B cell (primary cell): ENCODE results near the gene COL19A1. TPM values are rescaled to one million over a fixed set of nuclear protein-coding genes. Genes with fewer than 3 reads are reported as not detected.

Source experiments
- ATAC-seq: fragments of 200-7000 bp; cut with Tn5 transposase; one replicate; pipeline ENCODE4 v1.10.0; 2021; ENCODE audit warnings: low read depth, mild to moderate bottlenecking, moderate number of reproducible peaks, moderate library complexity
- CTCF ChIA-PET: fragments of 350-600 bp; sonication (Branson Sonifier 250); formaldehyde crosslinking; loops from one replicate; lab custom pipeline; 2021; ENCODE audit warnings: antibody characterized with exemption, inconsistent platforms; lab: Charles Lee
- POLR2A ChIA-PET: fragments of 350-600 bp; sonication (Branson Sonifier 250); formaldehyde crosslinking; loops from one replicate; lab custom pipeline; 2021; ENCODE audit warnings: antibody characterized with exemption; lab: Charles Lee
- DNase-seq: peaks from one replicate; pipeline ENCODE4 v3.0.0; 2013
- H2AFZ ChIP-seq: 2 replicates; pipeline ENCODE4 v1.6.1; 2012; ENCODE audit warnings: mild to moderate bottlenecking, low read depth, low read length; ENCODE audit not compliant: insufficient read depth, poor library complexity, severe bottlenecking
- H3K27ac ChIP-seq, 2 donors: 1 replicate in 1 of 2; 2 replicates in 1 of 2; pipeline ENCODE4 v1.5.1; 2012 to 2013; ENCODE audit warnings: low read length in 2 of 2, mild to moderate bottlenecking in 2 of 2, moderate library complexity in 1 of 2
- H3K27me3 ChIP-seq, 4 experiments: fragments of 200-600 bp in 1 of 4; sonication (generic) in 1 of 4; replicated peaks in 1 of 4; 1 replicate in 2 of 4; 2 replicates in 2 of 4; pipeline versions ENCODE4 v1.6.1 to v1.7.0; 2013 to 2016; ENCODE audit warnings: low read length in 3 of 4, mild to moderate bottlenecking in 2 of 4, mixed read lengths in 1 of 4, moderate library complexity in 1 of 4; ENCODE audit not compliant: insufficient read depth in 4 of 4, control insufficient read depth in 3 of 4; ENCODE audit errors: control extremely low read depth in 1 of 4
- H3K36me3 ChIP-seq, 2 experiments: replicated peaks in 1 of 2; 1 replicate in 1 of 2; 2 replicates in 1 of 2; pipeline versions ENCODE4 v1.6.1 to v1.7.1; 2013; ENCODE audit warnings: low read length in 1 of 2; ENCODE audit not compliant: insufficient read depth in 2 of 2, control insufficient read depth in 1 of 2; ENCODE audit errors: control extremely low read depth in 1 of 2, extremely low read depth in 1 of 2
- H3K4me1 ChIP-seq, 2 donors: fragments of 200-600 bp in 1 of 2; sonication (generic) in 1 of 2; 1 replicate in 1 of 2; 2 replicates in 1 of 2; pipeline versions ENCODE4 v1.5.1 to v1.6.1; 2013 to 2017; ENCODE audit warnings: low read length in 2 of 2; ENCODE audit not compliant: control insufficient read depth in 2 of 2, insufficient read depth in 2 of 2
- H3K4me2 ChIP-seq: replicated peaks from 2 replicates; pipeline ENCODE3; 2012; ENCODE audit warnings: mild to moderate bottlenecking, low read depth, low read length; ENCODE audit not compliant: poor library complexity, severe bottlenecking
- H3K4me3 ChIP-seq, 5 experiments: fragments of 200-600 bp in 1 of 5; sonication (generic) in 1 of 5; 1 replicate in 3 of 5; 2 replicates in 2 of 5; pipeline versions ENCODE4 v1.5.1 to v1.7.0; 2011 to 2016; ENCODE audit warnings: low read length in 4 of 5, mild to moderate bottlenecking in 4 of 5, low read depth in 2 of 5, control low read depth in 1 of 5, moderate library complexity in 1 of 5; ENCODE audit not compliant: insufficient read depth in 1 of 5; ENCODE audit errors: control extremely low read depth in 1 of 5, extremely low read depth in 1 of 5
- H3K79me2 ChIP-seq: fragments of 200-600 bp; sonication (generic); one replicate; pipeline ENCODE4 v1.6.0; 2016; ENCODE audit warnings: low read length; ENCODE audit not compliant: control insufficient read depth, insufficient read depth
- H3K9ac ChIP-seq: fragments of 200-600 bp; sonication (generic); 2 replicates; pipeline ENCODE4 v1.6.1; 2017; ENCODE audit warnings: mild to moderate bottlenecking, low read length, moderate library complexity
- H3K9me3 ChIP-seq, 3 donors: one replicate each; pipeline versions ENCODE4 v1.6.1 to v1.7.1; 2013; ENCODE audit warnings: low read length in 2 of 3; ENCODE audit not compliant: control insufficient read depth in 2 of 3, insufficient read depth in 1 of 3; ENCODE audit errors: control extremely low read depth in 1 of 3
- H4K20me1 ChIP-seq: 2 replicates; pipeline ENCODE4 v1.6.0; 2012; ENCODE audit warnings: mild to moderate bottlenecking, low read length; ENCODE audit not compliant: insufficient read depth, control insufficient read depth, poor library complexity, severe bottlenecking
- H3K27ac Mint-ChIP-seq: one replicate; pipeline ENCODE4 v1.8.0; 2021; ENCODE audit warnings: mixed read lengths
- H3K27me3 Mint-ChIP-seq: one replicate; pipeline ENCODE4 v1.8.0; 2021; ENCODE audit warnings: mixed read lengths
- H3K4me1 Mint-ChIP-seq: one replicate; pipeline ENCODE4 v1.8.0; 2021; ENCODE audit warnings: mixed read lengths
- H3K4me3 Mint-ChIP-seq: one replicate; pipeline ENCODE4 v1.8.0; 2021; ENCODE audit warnings: mixed read lengths
- H3K9me3 Mint-ChIP-seq: one replicate; pipeline ENCODE4 v1.8.0; 2022; ENCODE audit warnings: mixed read lengths; ENCODE audit not compliant: insufficient read depth
- EZH2 ChIP-seq: IDR thresholded peaks from 2 replicates; pipeline ENCODE4 v1.6.1; 2012; ENCODE audit warnings: borderline replicate concordance, low read depth, mild to moderate bottlenecking, moderate library complexity, low read length; ENCODE audit not compliant: insufficient read depth, poor library complexity, severe bottlenecking
- WGBS: methylation state at CpG from one replicate; pipeline ENCODE4 v1.1.5; 2013; ENCODE audit warnings: missing lambda C conversion rate; ENCODE audit not compliant: insufficient coverage; 5-methylcytosine and 5-hydroxymethylcytosine counted together
- intact Hi-C: fragments of 100-400 bp; cut with micrococcal nuclease; formaldehyde crosslinking; loops from one replicate; pipeline ENCODE4 v1.10.0; 2022
- polyA plus RNA-seq: library from polyadenylated mRNA; depleted of rRNA; stranded (reverse); fragments of >200 nt; gene quantifications from 2 replicates; pipeline ENCODE4 v1.2.3, GENCODE V29; 2012
- total RNA-seq, 2 donors: library from RNA; stranded (reverse); fragments of 120-200 nt in 1 of 2; gene quantifications; 1 replicate in 1 of 2; 2 replicates in 1 of 2; pipeline versions ENCODE4 v1.2.3 to v1.2.4, GENCODE V29; 2013 to 2022
- TF ChIP-seq, protein P1 (sequence below): fragments of 200-600 bp; IDR thresholded peaks from one replicate; pipeline ENCODE4 v1.8.0; 2022; ENCODE audit warnings: antibody characterized with exemption, mild to moderate bottlenecking

Gene COL19A1
- total and polyA plus RNA-seq, 2 donors (not counting 1 experiment from before 2014, with no cell fraction given): 14.6 to 61.4 TPM

DNA sequence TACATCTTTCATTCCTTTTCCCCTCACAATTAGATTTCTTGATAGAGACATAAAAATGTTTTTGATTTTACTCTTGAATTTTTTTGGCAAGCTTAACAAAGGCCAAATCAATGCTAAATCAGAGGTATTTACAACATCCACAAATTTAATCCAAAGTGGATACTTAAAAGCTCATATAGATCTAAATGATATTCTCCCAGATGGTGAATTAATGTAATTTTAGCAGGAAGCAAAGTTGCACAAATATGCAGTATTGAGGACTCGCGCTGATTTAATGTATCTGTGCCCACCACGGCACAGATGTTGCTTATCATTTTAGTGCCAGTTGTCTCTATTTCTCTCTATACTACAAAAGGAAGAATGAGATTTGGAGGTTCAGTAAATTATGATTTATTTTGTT, 167.4 kb downstream of the COL19A1 start:
- Histone ChIP-seq H3K9ac (no peak overlapping the region), H3K9me3 (no peaks in the 10 kb centered on the region), H2AFZ (no peak overlapping the region), H3K36me3 (peaks cover 5 to 55% of the 10 kb centered on the region in 2 experiments), H3K4me2 (no peak overlapping the region), H3K4me1 (no peaks in the 10 kb centered on the region), H4K20me1 (no peaks in the 10 kb centered on the region), H3K27me3 (no peaks in the 10 kb centered on the region), H3K79me2 (no peaks in the 10 kb centered on the region), H3K4me3 (no peak overlapping the region), H3K27ac (no peak overlapping the region)
- no peak overlapping the region for H3K4me3 Mint-ChIP-seq
- H3K27ac Mint-ChIP-seq: no peak overlapping the region
- H3K27me3 Mint-ChIP-seq: no peaks in the 10 kb centered on the region
- no CpG with 5 or more reads among the region's 3 CpGs for WGBS
- intact Hi-C loops: no loop called here
- DNase-seq (no peak), ATAC-seq (no peak)
- ChIA-PET CTCF (no interaction called here), POLR2A (interaction anchor here (0.5 kb wide), 1 partner anchor 9 kb away, joined by 7 read pairs; no protein-coding TSS in a partner anchor)
- TF ChIP-seq EZH2: no peak
- TF ChIP-seq, protein P1, sequence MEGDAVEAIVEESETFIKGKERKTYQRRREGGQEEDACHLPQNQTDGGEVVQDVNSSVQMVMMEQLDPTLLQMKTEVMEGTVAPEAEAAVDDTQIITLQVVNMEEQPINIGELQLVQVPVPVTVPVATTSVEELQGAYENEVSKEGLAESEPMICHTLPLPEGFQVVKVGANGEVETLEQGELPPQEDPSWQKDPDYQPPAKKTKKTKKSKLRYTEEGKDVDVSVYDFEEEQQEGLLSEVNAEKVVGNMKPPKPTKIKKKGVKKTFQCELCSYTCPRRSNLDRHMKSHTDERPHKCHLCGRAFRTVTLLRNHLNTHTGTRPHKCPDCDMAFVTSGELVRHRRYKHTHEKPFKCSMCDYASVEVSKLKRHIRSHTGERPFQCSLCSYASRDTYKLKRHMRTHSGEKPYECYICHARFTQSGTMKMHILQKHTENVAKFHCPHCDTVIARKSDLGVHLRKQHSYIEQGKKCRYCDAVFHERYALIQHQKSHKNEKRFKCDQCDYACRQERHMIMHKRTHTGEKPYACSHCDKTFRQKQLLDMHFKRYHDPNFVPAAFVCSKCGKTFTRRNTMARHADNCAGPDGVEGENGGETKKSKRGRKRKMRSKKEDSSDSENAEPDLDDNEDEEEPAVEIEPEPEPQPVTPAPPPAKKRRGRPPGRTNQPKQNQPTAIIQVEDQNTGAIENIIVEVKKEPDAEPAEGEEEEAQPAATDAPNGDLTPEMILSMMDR: no peak
- no peaks in the 10 kb centered on the region for H3K4me1 Mint-ChIP-seq
- H3K9me3 Mint-ChIP-seq: no peaks in the 10 kb centered on the region

DNA sequence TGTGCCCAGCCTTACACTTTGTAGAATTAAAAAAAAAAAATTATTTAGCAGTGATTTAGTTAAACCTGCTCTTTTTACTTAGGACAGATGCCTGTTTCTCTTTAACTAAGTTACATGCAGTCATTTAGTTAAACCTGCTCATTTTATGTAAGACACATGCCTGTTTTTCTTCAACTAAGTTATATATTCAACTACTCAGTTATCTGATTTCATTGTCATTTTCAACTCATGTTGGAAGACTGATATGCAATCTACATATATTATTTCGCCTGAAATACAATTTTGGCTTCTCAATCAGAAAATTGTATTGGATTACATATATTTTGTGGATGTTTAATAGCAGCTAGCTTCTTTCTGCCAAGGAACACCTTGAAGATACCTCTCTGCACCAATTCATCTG, 171.1 kb downstream of the COL19A1 start:
- no CpG with 5 or more reads among the region's 1 CpG for WGBS
- ChIA-PET POLR2A (no interaction called here), CTCF (no interaction called here)
- Mint-ChIP-seq H3K9me3 (no peaks in the 10 kb centered on the region), H3K4me1 (no peaks in the 10 kb centered on the region), H3K27me3 (no peaks in the 10 kb centered on the region), H3K4me3 (no peak overlapping the region), H3K27ac (no peak overlapping the region)
- H3K9ac ChIP-seq: no peak overlapping the region
- peaks cover 0 to 37% of the 10 kb centered on the region in 2 experiments for H3K36me3 ChIP-seq
- no peak overlapping the region for H3K4me2 ChIP-seq
- H3K79me2 ChIP-seq: no peaks in the 10 kb centered on the region
- intact Hi-C loops: no loop called here
- TF ChIP-seq, protein P1: no peak
- TF ChIP-seq EZH2: no peak
- H3K9me3 ChIP-seq: no peaks in the 10 kb centered on the region
- H4K20me1 ChIP-seq: no peaks in the 10 kb centered on the region
- no peaks in the 10 kb centered on the region for H3K27me3 ChIP-seq
- ATAC-seq: no peak
- no peak overlapping the region for H3K4me3 ChIP-seq
- H3K27ac ChIP-seq: no peak overlapping the region
- H2AFZ ChIP-seq: no peak overlapping the region
- DNase-seq: no peak
- H3K4me1 ChIP-seq: no peaks in the 10 kb centered on the region
